DMS53 treated with DMSO at 0.1 percent for 48 hours (cell line): Measurements from ENCODE around the gene EFCAB6.

ENCODE experiments used
- DNase-seq: peaks from one replicate; lab custom pipeline; 2025; ENCODE audit not compliant: unreplicated experiment; lab: John Stamatoyannopoulos, UW

EFCAB6 gene

DNA sequence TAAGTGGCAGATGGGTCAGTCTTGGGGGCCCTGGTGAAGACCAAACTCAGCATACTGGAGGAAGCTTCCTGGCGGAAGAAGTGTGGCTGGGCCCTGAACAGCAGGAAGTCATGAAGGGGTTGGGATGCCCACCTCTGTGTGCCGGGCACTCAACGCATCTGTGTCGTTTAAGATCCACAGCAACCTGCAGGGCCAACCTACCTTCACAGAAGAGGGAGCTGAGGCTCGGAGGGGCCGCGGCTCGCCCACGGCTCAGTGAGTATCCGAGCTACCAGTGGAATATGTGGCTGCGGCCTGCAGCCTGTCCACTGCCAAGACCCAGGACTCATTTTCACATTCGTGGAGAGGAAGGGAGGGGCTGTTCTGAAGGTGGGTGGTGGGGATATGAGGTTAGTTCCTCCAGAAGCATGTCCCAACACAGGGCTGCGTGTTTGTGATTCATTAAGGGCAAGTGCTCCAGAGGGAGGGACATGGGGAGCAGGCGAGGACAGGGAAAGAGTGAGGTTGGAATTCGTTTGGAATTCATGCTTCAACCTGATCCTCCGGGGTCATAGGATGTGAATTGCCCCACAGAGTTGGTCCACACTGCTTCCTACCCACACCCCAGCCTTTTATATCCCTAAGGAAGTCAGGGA, 300.7 kb downstream of the EFCAB6 start:
- DNase-seq: no peak

DNA sequence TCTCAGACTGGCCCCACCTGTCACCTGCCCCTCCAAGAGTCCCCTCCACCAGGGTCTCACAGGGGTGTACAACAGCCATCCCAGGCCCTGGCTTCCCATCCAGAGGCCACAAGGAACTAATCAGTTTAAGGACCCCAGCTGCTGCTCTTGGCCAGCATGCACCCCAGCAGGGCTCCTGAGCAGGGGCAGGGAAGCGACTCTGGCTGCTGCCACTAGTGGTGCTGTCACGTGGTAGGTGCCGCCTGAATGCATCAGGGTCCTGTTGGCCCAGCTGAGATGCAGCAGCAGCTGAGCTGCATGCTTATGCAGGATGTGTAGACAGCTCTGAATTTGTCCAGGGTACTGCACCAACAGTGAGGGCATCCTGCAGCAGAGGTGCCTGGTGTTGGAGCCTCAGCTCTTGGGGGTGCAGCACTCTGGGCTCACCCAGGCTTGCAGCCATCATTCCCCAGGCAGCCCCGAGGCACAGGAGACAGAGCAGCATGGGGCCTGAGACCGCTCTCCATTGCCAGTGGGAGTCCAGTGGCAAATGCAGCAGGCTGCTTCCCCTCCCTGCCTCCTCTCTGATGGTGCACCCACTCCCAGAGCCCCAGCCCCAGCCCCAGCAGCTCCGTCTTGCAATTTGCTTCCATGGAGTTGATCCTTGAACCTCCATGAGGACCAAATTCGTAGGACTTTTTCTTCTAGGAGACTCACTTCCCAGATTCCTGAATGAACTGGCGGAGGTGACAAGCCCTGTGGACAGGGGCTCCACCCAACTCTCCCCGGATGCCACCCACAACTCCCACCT, 301.6 kb downstream of the EFCAB6 start:
- no peak for DNase-seq

DNA sequence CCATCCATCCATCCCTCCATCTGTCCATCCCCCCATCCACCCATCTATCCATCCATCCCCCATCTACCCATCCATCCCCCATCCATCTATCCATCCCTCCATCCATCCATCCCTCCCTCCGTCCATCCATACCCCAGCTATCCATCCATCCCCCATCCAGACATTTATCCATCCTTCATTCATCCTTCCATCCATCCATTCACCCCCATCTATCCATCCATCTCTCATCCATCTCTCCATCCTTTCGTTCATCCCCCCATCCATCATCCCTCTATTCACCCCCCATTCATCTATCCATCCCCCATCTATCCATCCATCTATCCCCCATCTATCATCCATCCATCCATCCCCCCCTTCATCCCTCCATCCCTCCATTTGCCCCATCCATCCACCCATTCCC, 302.8 kb downstream of the EFCAB6 start:
- no peak for DNase-seq

DNA sequence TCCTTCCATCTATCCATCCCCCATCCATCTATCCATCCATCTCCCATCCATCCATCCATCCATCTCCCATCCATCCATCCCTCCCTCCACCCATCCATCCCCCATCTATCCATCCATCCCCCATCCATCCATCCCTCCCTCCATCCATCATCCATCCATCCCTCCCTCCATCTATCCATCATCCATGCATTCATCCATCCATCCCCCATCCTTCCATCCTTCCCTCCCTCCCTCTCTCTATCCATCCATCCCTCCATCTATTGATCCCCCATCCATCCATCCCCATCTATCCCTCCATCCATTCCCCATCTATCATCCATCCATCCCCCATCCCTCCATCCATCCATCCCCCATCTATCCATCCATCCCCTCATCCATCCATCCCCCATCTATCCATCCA, 303.6 kb downstream of the EFCAB6 start:
- no peak for DNase-seq

DNA sequence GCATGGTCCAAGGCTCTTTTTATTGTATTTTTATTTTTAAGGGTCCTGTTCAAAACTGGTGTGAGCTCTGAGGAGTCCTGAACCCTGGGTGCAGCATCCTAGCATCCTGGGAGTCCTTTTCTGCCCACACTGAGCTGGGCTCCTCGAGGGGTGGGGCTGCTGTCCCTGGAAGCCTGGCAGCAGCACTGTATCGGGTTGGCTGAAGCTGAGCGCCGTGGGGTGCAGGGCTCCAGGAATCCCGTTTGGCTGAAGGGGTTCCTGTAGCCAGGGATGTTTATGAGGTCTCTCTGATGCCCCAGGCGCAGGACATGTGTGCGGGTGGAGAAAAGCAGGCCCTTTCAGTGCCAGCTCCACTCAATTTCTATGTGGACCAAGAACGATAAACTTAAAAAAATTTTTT, 304.9 kb downstream of the EFCAB6 start:
- DNase-seq: no peak

DNA sequence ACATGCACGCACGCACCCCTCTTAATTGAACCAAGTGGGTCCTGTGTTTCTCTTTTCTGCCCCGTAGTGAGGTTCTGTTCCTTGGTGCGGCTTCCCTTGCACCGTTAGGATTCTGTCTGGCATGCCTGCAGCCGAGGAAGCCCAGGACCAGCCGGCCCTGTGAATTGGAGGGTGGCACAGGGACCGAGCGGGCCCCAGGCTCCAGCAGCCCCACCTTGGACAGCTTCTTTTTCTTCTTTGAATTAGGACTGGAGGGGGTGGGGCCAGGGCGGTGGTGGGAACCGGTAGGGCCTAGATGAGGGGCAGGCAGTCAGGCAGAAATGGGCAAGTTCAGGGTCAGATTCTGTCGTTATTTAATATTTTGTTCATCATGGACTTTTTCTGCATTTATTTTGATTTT, 305.6 kb downstream of the EFCAB6 start:
- DNase-seq: no peak

DNA sequence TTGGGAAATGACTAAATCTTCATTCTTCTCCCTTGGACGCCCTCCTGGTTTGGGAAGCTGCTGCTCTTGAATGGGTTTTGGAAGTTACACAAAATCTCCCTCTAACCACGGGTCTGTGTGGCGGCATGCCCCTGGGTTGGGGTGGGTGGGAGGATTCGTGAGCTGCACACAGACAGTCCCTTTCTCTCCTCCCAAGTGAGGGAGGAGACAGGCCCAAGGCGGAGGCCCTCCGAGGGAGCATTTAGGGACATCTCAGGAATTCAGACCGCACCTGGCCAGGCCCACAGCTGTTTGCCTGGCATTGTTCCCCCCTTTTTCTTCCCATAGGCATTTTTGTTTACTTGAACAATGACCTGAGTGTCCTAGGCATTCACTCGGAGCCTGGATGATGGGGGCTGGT, 306.2 kb downstream of the EFCAB6 start:
- no peak for DNase-seq

DNA sequence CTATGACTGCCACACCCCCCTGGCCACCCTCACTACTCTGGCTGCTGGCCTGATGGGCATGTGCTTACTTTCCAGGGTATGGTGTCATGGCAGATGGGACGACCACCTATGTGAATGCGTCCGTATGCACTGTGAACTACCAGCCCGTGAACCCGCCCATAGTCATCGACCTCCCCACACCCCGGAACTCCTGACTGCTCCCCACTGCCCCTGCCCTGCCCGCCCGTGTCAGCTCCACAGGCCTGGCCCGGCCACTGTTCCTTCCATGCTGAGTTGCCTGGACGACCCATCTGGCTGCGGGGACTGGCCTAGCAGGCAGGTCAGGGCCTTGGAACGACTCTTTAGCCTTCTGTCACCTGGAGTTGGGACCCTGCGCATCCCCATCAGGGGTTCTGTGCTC, 306.7 kb downstream of the EFCAB6 start:
- DNase-seq: no peak

DNA sequence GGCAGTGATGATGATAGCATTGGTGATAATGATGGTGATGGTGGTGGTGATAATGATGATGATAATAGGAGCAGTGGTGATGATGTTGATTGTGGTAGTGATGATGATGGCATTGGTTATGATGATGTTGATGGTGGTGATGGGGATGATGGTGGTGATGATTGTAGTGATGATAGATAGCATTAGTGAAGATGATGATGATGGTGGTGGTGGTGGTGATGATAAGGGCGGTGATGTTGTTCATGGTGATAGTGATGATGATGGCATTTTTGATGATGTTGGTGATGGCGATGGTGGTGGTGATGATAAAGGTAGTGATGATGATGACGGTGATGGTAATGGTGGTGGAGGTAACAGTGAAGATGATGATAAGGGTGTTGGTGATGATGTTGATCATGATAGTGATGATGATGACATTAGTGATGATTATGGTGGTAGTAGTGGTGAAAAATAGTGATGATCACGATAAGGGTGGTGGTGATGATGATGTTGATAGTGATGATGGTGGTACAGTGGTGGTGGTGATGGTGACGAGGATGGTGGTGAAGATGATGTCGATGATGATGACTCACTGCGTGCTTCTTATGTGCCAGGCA, 307.3 kb downstream of the EFCAB6 start:
- no peak for DNase-seq

DNA sequence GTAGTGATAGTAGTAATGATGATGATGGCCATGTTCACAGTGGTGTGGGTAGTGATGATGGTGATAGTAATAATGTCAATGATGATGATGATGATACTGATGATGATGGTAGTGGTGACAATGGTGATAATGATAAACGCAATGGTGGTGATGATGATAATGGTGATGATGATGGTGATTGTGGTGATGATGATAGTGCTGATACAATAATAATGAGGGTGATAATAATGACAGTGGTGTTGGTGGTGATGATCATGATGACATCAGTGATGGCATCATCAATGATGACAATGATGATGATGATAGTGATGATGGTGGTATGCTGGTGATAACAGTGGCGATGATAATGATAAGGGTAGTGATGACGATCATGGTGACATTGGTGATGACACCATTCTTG, 308.0 kb downstream of the EFCAB6 start:
- no peak for DNase-seq

DNA sequence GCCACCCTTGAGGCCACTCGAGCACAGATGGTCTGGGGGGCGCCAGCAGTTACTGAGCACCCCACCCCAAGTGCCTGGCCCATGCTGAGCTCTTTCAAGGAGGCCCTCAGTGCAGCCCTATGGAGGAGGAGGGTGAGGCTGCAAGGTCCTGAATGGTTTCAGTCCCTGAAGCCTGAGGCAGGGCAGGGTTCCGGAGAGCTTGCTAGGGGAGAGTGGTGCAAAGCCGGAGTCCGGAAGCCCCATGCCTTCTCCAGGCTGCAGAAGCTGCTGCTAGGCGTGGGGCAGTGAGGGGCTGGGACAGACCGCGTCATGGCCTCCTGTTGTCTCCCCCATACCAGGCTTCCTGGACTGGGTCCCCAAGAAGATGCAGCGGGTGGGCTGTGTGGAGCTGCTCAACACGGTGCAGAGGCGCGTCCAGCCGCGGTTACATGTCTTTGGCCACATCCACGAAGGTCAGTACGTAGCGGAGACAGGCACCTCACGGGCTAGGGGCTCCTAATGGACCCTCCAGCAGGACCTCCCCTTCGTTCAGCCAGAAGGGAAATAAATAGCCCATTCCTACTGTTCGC, 309.7 kb downstream of the EFCAB6 start:
- no peak for DNase-seq

DNA sequence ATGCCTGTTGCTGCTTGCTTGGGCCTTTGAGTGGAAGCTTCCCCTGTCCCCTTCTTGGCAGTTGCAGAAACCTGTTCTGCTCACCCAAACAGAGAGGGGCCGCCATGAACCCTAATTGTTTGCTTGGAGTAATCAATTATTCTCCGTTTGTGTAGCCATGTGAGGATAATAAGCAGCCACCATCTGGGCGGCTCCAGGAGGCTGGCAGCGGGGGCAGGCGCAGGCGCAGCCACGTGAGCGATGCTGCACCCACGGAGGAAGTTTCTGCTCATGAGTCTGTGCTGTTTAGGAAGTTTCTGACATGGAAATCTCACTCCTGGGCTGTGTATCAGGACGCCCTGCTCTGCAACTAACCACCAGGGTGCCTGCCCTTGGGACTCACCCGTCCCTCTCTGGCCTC, 310.2 kb downstream of the EFCAB6 start:
- DNase-seq: no peak

DNA sequence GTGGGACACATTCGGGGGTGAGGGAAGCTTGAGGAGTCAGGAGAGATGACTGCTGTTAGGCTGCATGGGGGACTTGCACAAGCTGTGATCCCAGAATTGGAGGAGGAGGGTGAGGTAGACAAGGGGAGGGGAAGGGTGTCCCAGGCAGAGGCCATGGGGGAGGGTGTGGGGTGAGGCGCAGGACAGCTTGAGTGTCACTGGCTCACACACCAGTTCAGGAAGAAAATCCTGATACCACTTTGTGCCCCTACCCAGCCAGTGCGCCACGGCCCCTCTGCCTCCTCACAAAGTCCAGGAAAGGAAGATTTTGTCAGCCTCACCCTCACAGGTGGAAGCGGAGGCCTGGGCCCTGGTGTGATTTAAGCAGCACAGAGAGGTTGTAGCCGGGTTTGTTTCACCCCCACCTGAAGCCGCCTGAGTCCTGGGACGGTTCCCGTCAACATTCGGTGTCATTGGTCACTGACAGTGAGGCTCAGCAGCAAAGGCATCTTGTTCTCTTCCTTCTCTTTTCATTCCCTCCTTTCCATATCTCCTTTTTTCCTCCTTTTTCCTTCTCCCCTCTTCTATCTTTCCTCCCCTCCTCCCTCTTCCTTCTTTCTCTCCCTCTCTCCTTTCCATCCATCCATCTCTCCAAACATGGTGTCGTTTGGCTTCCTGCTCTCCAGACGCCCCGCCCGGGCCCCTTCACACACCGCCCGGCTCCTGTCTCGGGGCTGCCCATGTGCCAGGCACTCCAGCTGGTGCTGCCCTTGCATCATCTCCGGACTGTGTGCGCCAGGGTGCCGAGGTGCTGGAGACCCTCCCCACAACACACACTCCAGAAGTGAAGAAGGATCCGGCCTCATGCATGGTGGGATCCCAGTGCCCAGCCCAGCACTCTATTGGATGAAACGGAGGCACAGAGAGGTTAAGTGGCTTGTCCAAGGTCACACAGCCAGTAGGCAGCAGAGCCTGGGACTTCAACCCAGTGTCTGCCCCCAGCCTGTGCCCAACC, 311.0 kb downstream of the EFCAB6 start:
- DNase-seq: no peak

DNA sequence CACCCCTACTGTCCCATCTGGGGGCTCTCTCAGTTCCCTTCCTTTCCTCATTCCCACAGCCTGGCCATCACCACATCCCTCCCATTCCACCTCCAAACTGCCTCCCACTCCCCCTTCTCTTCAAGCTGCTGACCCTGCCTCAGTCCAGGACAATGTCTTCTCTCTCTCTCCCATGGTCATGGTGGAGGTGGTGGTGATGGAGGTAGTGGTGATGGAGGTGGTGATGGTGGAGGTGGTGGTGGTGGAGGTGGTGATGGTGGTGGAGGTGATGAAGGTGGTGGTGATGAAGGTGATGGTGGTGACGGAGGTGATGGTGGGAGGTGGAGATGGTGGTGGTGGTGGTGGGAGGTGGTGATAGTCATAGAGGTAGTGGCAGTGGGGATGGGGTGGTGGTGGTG, 313.2 kb downstream of the EFCAB6 start:
- DNase-seq: no peak

DNA sequence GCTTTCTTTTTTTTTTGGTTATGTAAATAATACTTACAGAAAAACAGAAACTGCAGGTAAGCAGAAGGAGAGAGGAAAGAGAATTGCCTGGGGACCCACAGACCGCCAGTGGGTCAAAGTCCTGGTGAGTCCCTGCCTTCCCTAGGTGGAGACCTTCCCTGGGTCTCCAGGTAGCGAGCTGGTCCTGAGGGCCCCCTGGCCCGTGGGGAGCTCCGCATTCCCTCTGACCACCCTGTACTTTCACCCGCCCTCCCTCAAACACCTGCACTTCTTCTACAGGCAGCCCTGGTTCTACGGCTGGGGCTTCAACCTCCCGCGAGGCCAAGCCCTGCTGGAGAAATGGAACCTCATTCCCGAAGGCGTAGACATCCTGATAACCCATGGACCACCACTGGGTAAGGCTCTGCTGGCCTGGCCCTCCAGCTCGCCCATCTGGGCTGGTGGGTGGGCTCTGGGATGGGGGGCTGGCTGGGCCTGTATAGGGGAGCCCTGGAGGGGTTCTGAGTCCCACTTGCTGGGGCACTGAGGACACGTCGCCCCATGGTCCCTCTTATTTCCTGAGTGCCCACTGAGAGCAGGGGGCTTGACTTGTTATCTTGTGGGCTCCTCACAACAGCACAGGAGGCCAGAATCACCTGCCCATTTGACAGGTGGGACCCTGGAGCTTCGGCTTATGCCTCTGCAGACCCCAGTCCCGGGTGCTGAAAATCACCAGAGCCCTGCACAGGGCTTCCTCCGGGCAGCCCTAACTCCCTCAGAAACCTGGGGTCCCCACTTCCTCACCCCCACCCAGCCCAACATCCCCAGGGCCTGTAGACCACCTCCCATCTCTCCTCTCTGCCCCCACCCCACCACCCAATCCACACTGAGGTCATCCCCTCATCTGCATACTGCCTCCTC, 313.9 kb downstream of the EFCAB6 start:
- no peak for DNase-seq

DNA sequence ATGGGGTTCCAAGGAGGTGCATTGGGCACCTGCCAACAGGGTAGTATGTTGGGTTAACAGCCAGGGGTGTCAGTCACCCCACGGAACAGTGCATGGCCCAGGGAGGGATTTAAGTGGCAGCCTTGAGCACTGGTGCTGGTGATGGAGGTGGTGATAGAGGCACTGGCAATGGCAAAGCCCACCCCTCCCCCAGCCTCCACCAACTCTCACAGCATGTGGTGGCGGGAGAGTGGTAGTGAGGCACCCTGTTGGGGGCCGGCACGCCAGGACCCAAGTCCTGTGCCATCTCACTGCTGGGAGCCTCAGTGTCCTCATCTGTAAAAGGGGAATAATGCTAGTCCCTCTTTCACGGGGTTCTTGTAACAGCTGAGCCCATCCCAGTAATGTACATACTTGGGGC, 318.8 kb downstream of the EFCAB6 start:
- no peak for DNase-seq

DNA sequence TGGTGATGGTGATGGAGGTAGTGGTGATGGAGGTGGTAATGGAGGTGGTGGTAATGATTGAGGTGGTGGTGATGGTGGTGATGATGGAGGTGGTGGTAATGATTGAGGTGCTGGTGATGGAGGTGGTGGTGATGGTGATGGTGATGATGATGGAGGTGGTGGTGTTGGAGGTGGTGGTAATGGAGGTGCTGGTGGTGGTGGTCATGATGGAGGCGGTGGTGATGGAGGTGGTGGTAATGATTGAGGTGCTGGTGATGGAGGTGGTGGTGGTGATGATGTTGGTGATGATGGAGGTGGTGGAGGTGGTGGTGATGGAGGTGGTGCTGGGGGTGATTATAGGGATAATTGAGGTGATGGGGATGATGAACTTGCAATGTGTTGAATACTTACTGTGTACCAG, 320.4 kb downstream of the EFCAB6 start:
- DNase-seq: no peak

DNA sequence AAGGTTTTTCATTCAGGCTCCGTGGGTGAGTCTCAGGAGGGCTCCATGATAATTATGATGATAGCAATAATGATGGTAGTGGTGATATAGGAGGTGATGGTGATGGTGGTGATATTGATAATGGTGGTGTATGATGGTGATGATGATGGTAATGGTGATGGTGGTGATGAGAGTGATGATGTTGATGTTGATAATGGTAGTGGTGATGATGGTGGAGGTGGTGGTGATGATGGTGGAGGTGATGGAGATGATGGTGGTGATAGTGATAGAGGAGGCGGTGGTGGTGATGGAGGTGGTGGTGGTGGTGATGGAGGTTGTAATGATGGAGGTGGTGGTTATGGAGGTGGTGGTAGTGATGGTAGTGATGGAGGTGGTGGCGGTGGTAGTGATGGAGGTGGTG, 320.9 kb downstream of the EFCAB6 start:
- DNase-seq: no peak

DNA sequence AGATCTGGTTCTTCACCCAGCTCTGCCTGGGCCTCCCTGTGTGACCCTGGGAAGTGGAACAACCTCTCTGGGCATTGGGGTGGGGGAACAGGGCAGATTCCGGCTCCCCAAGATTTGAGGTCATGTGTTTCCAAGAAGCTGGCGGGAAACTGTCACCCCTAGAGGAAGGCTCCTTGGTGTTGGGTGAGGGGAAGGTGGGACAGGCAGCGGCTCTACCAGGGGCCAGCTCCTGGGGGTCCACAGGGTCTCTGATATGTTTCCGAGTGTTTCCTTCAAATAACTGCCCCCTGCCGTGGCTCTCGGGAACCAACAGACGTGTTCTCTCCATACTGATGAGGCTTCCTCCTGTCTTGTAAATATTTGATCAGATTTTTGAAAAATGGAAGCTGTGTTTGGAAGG, 321.8 kb downstream of the EFCAB6 start:
- no peak for DNase-seq

DNA sequence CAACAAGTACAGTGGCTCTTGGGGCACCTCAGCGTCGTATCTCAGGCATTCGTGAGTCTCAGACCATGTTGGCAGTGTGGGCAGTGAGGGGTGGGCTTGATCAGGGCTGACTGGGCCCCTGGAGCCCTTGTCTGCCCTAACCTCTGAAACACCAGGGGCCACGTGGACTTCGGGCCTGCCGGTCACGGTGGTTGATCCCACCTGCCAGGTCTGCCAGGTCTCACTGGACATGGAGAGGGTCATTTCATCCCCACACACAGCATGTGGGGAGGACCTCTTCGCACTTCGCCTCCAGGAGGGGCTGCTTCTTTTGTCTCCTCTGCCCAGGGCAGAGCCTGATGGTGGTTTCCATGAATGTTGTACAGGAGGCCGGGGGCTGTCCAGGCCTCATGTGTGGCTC, 323.2 kb downstream of the EFCAB6 start:
- DNase-seq: no peak
